HEK293 (cell line): Measurements from ENCODE around the gene IMP3.

Experiments used
- CTCF ChIP-seq: fragments of 450-650 bp; formaldehyde crosslinking; IDR thresholded peaks from 2 replicates; pipeline ENCODE4 v1.5.1; 2016; ENCODE audit warnings: missing biosample characterization, missing genetic modification characterization
- PATZ1 ChIP-seq: fragments of 450-650 bp; formaldehyde crosslinking; IDR thresholded peaks from 2 replicates; pipeline ENCODE4 v1.5.1; 2016; ENCODE audit warnings: missing biosample characterization, missing genetic modification characterization
- TCF7L2 ChIP-seq: IDR thresholded peaks from 2 replicates; pipeline ENCODE4 v1.6.1; 2011; ENCODE audit warnings: low read depth, mild to moderate bottlenecking, inconsistent platforms, low read length, moderate library complexity, borderline replicate concordance
- ZBTB26 ChIP-seq: fragments of 450-650 bp; formaldehyde crosslinking; optimal IDR thresholded peaks from 2 replicates; pipeline ENCODE3; 2016; ENCODE audit warnings: missing biosample characterization, mild to moderate bottlenecking, missing genetic modification characterization
- ZNF558 ChIP-seq: fragments of 450-650 bp; formaldehyde crosslinking; IDR thresholded peaks from 2 replicates; pipeline ENCODE4 v1.5.1; 2016; ENCODE audit warnings: missing biosample characterization, missing genetic modification characterization
- ZNF621 ChIP-seq: fragments of 450-650 bp; formaldehyde crosslinking; IDR thresholded peaks from 2 replicates; pipeline ENCODE4 v1.5.1; 2017; ENCODE audit warnings: missing biosample characterization, missing genetic modification characterization
- ZSCAN30 ChIP-seq: fragments of 450-650 bp; IDR thresholded peaks from 2 replicates; pipeline ENCODE4 v1.5.1; 2018; ENCODE audit warnings: missing biosample characterization, mild to moderate bottlenecking, missing genetic modification characterization, moderate library complexity

GRCh38 chr15:75687486-75688277 lies 47.7 kb upstream of the IMP3 start:
- TF ChIP-seq ZBTB26 (tag by site-specific recombination) = no peak
- TF ChIP-seq ZSCAN30 (tag by site-specific recombination) = no peak
- no peak for TF ChIP-seq ZNF621 (tag by site-specific recombination)
- TF ChIP-seq ZNF558 (tag by site-specific recombination) = no peak
- TF ChIP-seq TCF7L2 = no peak
- TF ChIP-seq PATZ1 = no peak
- no peak for TF ChIP-seq CTCF (tag by site-specific recombination)
